ENCODE measurements around the gene RASGRP1.
A peak's percentile ranks its signal among the peaks of the same experiment; 100 is the strongest.

RASGRP1 gene

GRCh38 chr15:38564557-38565286, at the start of gene RASGRP1:
Gene RASGRP1 (minus strand): TSS chr15:38564814. CDS start chr15:38564628, 186 bp downstream.
- no peak for TF ChIP-seq CTCF (IDR thresholded peaks at IDR 0.05)
- no peak for DNase-seq (ENCODE audit: low spot score)
- peak within 1 kb of the TSS; percentile 73 for H3K4me3 ChIP-seq
- H3K27ac ChIP-seq, result peak within 1 kb of the TSS in 1 of 2 donors; percentile 14

GRCh38 chr15:38613085-38613484, 48.5 kb upstream of the RASGRP1 start:
- no peak for DNase-seq (ENCODE audit: low spot score)
- TF ChIP-seq CTCF (IDR thresholded peaks at IDR 0.05), result no peak
- no peak overlapping the region for H3K27ac ChIP-seq

DNA sequence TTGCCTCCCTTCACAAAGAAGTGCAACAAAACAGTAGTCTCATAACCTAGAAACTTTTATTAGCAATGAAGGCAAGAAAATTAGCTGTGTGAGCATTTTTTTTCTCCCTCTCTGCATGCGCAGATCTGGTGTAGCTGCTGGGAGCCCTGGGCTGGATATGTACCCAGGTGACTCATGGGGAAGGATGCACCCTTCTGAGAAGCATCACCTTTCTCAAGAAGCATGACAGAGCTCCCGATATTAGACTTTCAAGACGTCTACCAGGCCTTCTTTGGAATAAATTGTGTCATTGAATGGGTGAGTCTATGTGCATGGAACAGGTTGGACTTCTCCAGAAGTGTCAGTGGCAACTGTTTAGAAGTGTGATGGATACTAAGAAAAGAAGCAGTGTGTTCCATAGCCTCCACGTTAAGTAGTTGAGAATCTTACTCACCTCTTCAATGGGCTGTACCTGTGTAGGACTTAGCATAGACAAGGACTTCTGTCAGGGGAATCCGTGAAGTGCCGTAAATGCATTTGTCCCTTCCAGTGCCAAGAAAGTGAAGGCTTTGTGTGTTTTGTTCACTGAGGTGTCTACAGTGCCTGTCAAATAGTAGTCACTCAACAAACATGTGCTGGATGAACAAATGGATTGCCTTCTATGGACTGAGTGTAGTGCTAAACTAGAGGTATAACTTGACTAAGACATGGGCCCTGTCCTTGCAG, 47.7 kb upstream of the RASGRP1 start:
- Histone ChIP-seq H3K27ac (no peak overlapping the region), H3K4me3 (no peak overlapping the region)
- no peak for TF ChIP-seq CTCF (IDR thresholded peaks at IDR 0.05)
- no peak for DNase-seq (ENCODE audit: low spot score)

More at GRCh38 chr15:38613085-38613484, 48.5 kb upstream of the RASGRP1 start:
- H3K4me3 ChIP-seq, result no peak overlapping the region

DNA sequence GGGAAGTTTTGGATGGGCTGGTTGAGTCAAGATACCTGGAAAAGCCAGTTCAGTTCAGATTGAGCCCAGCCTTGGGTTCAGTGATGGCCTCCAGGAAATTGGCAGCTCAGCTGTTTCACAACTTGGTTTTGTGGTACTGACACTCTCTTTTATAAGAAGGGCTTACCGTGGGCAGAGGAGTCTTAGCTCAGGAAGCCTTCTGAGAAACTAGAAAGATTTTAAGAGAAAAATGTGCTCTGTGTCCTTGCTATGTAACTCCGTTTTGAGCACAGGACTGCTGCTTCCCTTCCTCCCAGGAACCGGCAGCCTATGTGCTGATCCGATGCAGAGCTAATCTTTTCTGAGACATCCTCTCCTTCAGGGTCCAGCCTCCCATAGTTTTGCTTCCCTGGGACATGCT, 46.6 kb upstream of the RASGRP1 start:
- Histone ChIP-seq H3K27ac (no peak overlapping the region), H3K4me3 (no peak overlapping the region)
- DNase-seq (ENCODE audit: low spot score), result no peak
- no peak for TF ChIP-seq CTCF (IDR thresholded peaks at IDR 0.05)

- no peak for TF ChIP-seq CTCF (IDR thresholded peaks at IDR 0.05)
- no peak for DNase-seq (ENCODE audit: low spot score)
- H3K4me3 ChIP-seq, result no peak overlapping the region
- no peak overlapping the region for H3K27ac ChIP-seq
Measured at GRCh38 chr15:38610748-38611147, 46.1 kb upstream of the RASGRP1 start.

DNA sequence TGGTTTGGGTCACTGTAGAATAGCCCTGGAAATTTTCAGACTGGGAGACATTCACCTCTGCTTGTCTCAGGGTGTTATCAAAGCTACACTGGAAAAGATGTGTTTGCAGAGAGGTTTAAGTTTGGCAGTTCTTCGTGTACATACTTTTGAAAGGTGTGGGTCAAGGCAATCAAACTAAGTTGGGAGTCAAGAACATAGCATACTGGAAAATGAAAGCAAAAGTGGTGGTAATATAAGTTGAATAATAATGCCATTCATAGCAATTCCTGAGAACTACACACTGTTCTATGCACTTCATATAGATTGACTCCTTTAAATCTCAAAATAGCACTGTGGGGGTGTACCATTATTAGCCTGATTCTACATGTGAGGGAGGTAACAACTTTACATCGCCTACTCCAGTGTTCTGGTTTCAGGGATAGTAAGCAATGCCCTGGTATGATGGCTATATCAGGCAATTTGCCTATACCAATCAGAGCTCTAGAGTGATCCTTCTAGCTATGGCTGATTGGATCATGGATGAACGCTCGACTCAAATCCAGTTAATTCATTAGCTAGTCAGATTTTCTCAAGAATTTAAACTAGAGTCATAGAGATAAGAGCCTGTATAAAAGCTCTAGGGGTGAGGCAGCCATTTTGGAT, 44.6 kb upstream of the RASGRP1 start:
- H3K27ac ChIP-seq, result no peak overlapping the region
- H3K4me3 ChIP-seq, result no peak overlapping the region
- DNase-seq (ENCODE audit: low spot score), result no peak
- no peak for TF ChIP-seq CTCF (IDR thresholded peaks at IDR 0.05)

All from coronary artery (tissue), 2 donors.